Duodenal mucosa (tissue), 2 donors: Measurements from ENCODE around the gene OR6C76.
"Not testable (repeated sequence)": the region's sequence is repeated elsewhere in the genome, so short reads cannot be mapped to it uniquely, and the experiment has no call there.

Experiments
- H3K27ac ChIP-seq: one replicate; pipeline ENCODE4 v1.7.0; 2013; ENCODE audit warnings: low read depth, low read length
- H3K27me3 ChIP-seq, 2 donors: one replicate each; pipeline ENCODE4 v1.7.0; 2013; ENCODE audit warnings: low read length in 2 of 2, control low read depth in 1 of 2; ENCODE audit not compliant: insufficient read depth in 2 of 2, control insufficient read depth in 1 of 2
- H3K36me3 ChIP-seq, 2 donors: one replicate each; pipeline ENCODE4 v1.7.0; 2013; ENCODE audit warnings: low read length in 2 of 2, control low read depth in 1 of 2; ENCODE audit not compliant: insufficient read depth in 2 of 2, control insufficient read depth in 1 of 2
- H3K4me1 ChIP-seq, 2 donors: one replicate each; pipeline ENCODE4 v1.7.0; 2013; ENCODE audit warnings: low read length in 2 of 2, control low read depth in 1 of 2; ENCODE audit not compliant: insufficient read depth in 2 of 2, control insufficient read depth in 1 of 2
- H3K4me3 ChIP-seq, 2 donors: one replicate each; pipeline ENCODE4 v1.7.0; 2013; ENCODE audit warnings: low read length in 2 of 2, low read depth in 1 of 2
- H3K9ac ChIP-seq, 2 donors: one replicate each; pipeline ENCODE4 v1.7.0; 2013; ENCODE audit warnings: low read length in 2 of 2, low read depth in 1 of 2
- H3K9me3 ChIP-seq, 2 donors: one replicate each; pipeline ENCODE4 v1.7.0; 2013; ENCODE audit warnings: low read length in 2 of 2, control low read depth in 1 of 2; ENCODE audit not compliant: control insufficient read depth in 1 of 2

The OR6C76 gene

GRCh38 chr12:55414889-55415288, 11.2 kb upstream of the OR6C76 start:
- not testable (repeated sequence) for H3K36me3 ChIP-seq, H3K4me1 ChIP-seq, H3K27ac ChIP-seq, H3K4me3 ChIP-seq, H3K9ac ChIP-seq, H3K27me3 ChIP-seq, H3K9me3 ChIP-seq

- H3K27ac ChIP-seq, result no peak overlapping the region
- H3K27me3 ChIP-seq, result no peaks in the 10 kb centered on the region
- no peak overlapping the region for H3K9ac ChIP-seq
- H3K4me3 ChIP-seq, result no peak overlapping the region
- H3K36me3 ChIP-seq, result no peaks in the 10 kb centered on the region
- H3K9me3 ChIP-seq, result no peaks in the 10 kb centered on the region
- H3K4me1 ChIP-seq, result no peaks in the 10 kb centered on the region
Observed at GRCh38 chr12:55416961-55417360, 9.1 kb upstream of the OR6C76 start.

GRCh38 chr12:55420307-55420962, 5.6 kb upstream of the OR6C76 start:
- H3K4me1 ChIP-seq, result no peaks in the 10 kb centered on the region
- H3K27me3 ChIP-seq, result no peaks in the 10 kb centered on the region
- no peaks in the 10 kb centered on the region for H3K9me3 ChIP-seq
- H3K9ac ChIP-seq, result no peak overlapping the region
- H3K27ac ChIP-seq, result no peak overlapping the region
- no peaks in the 10 kb centered on the region for H3K36me3 ChIP-seq
- no peak overlapping the region for H3K4me3 ChIP-seq

GRCh38 chr12:55428331-55429243, 2.5 kb downstream of the OR6C76 start:
- H3K27me3 ChIP-seq, result no peaks in the 10 kb centered on the region
- no peaks in the 10 kb centered on the region for H3K36me3 ChIP-seq
- no peaks in the 10 kb centered on the region for H3K4me1 ChIP-seq
- H3K4me3 ChIP-seq, result no peak overlapping the region
- no peak overlapping the region for H3K27ac ChIP-seq
- no peak overlapping the region for H3K9ac ChIP-seq
- H3K9me3 ChIP-seq, result no peaks in the 10 kb centered on the region

GRCh38 chr12:55441233-55441632, 15.2 kb downstream of the OR6C76 start:
- not testable (repeated sequence) for H3K27me3 ChIP-seq, H3K27ac ChIP-seq, H3K4me1 ChIP-seq, H3K9me3 ChIP-seq, H3K36me3 ChIP-seq, H3K9ac ChIP-seq, H3K4me3 ChIP-seq

GRCh38 chr12:55443776-55444175, 17.7 kb downstream of the OR6C76 start, which contains the start of gene OR6C2:
Gene OR6C2 (plus strand): TSS chr12:55444076. CDS start chr12:55452214, 8,138 bp downstream.
- Histone ChIP-seq H3K9ac (no peak within 1 kb of the TSS), H3K27me3 (no peaks in the 10 kb centered on the region), H3K4me3 (no peak within 1 kb of the TSS), H3K36me3 (no peaks in the 10 kb centered on the region), H3K27ac (no peak within 1 kb of the TSS), H3K4me1 (no peaks in the 10 kb centered on the region), H3K9me3 (no peaks in the 10 kb centered on the region)

- H3K27me3 ChIP-seq, result no peaks in the 10 kb centered on the region
- no peaks in the 10 kb centered on the region for H3K36me3 ChIP-seq
- H3K9me3 ChIP-seq, result no peaks in the 10 kb centered on the region
- no peak overlapping the region for H3K4me3 ChIP-seq
- H3K9ac ChIP-seq, result no peak overlapping the region
- H3K4me1 ChIP-seq, result no peaks in the 10 kb centered on the region
- H3K27ac ChIP-seq, result no peak overlapping the region
Observed at GRCh38 chr12:55445357-55445756, 19.3 kb downstream of the OR6C76 start.

GRCh38 chr12:55446326-55446725, 20.3 kb downstream of the OR6C76 start:
- H3K27me3 ChIP-seq, result no peaks in the 10 kb centered on the region
- H3K4me1 ChIP-seq, result no peaks in the 10 kb centered on the region
- no peak overlapping the region for H3K9ac ChIP-seq
- no peaks in the 10 kb centered on the region for H3K36me3 ChIP-seq
- H3K4me3 ChIP-seq, result no peak overlapping the region
- H3K9me3 ChIP-seq, result no peaks in the 10 kb centered on the region
- H3K27ac ChIP-seq, result no peak overlapping the region

- no peak overlapping the region for H3K4me3 ChIP-seq
- no peaks in the 10 kb centered on the region for H3K27me3 ChIP-seq
- no peak overlapping the region for H3K9ac ChIP-seq
- H3K9me3 ChIP-seq, result no peaks in the 10 kb centered on the region
- no peaks in the 10 kb centered on the region for H3K4me1 ChIP-seq
- no peaks in the 10 kb centered on the region for H3K36me3 ChIP-seq
- H3K27ac ChIP-seq, result no peak overlapping the region
Observed at GRCh38 chr12:55448825-55449224, 22.8 kb downstream of the OR6C76 start.

GRCh38 chr12:55464926-55465325, 38.9 kb downstream of the OR6C76 start:
- not testable (repeated sequence) for H3K27ac ChIP-seq, H3K9me3 ChIP-seq, H3K27me3 ChIP-seq, H3K4me3 ChIP-seq, H3K9ac ChIP-seq, H3K36me3 ChIP-seq, H3K4me1 ChIP-seq
